ENCODE measurements around the gene DR1. TPM values are rescaled to one million over a fixed set of nuclear protein-coding genes. Genes with fewer than 3 reads are reported as not detected.

The DR1 gene
- total RNA-seq, 1 experiment from 2014 or later: 48.6 TPM

DNA sequence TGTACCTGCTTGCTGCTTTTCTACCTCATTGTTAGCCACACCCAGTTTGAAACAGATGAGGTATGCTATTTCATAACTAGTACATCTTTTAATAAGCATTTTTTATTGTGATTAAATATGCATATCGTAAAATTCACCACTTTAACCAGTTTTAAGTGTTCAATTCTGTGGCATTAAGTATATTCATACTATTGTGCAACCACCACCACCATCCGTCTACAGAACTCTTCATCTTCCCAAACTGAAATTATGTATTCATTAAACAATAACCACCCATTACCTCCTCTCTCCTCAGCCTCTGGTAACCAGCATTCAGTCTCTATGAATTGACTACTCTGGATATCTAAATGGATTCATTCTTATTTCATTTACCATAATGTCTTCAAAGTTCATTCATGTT lies 20.1 kb downstream of the DR1 start:
- ATAC-seq: no peak
- H3K36me3 ChIP-seq (ENCODE audit: low read depth, low read length): peaks cover 27% of the 10 kb centered on the region
- no peaks in the 10 kb centered on the region for H4K20me1 ChIP-seq (ENCODE audit: low read length)

DNA sequence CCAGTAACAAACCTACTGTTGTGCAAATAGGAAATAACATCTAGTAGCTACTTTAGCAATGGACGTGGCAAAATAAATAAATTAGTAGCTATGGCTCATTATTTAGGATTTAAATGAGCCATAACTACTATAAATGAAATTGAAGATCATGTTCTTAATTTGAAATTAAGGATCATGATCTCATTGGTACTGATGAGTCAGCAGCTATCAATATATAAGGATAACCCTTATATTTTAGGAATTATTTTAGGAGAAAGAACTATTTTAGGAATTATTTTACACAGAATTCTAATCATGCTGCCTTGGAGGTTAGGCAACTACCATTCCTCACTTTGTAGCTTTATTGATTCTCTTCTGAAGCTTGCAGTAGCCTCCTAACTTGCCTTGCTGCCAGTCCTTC lies 24.0 kb downstream of the DR1 start:
- BruUV-seq (replicated peaks): no TSS peak

More for the DNA sequence above, 20.1 kb downstream of the DR1 start:
- Histone ChIP-seq H3K27me3 (ENCODE audit: low read length) (no peaks in the 10 kb centered on the region), H3K9ac (ENCODE audit: low read length) (no peak overlapping the region), H3K4me3 (ENCODE audit: low read length) (no peak overlapping the region), H3K79me2 (ENCODE audit: low read length) (peaks cover 22% of the 10 kb centered on the region), H3K4me1 (ENCODE audit: insufficient read depth, low read length) (no peaks in the 10 kb centered on the region), H3K9me3 (ENCODE audit: low read length) (no peaks in the 10 kb centered on the region), H3K27ac (ENCODE audit: low read length) (no peak overlapping the region), H2AFZ (ENCODE audit: low read length) (no peak overlapping the region), H3K4me2 (ENCODE audit: low read length) (no peak overlapping the region), H3F3A (ENCODE audit: low read length, unreplicated experiment) (no peaks in the 10 kb centered on the region), H3K9me2 (replicated peaks; ENCODE audit: low read length) (no peaks in the 10 kb centered on the region)
- intact Hi-C loops (cut with micrococcal nuclease): no loop called here
- no peak for TF ChIP-seq EZH2phosphoT487 (IDR thresholded peaks at IDR 0.05; ENCODE audit: borderline replicate concordance, low read length)
- no peak for TF ChIP-seq EZH2 (IDR thresholded peaks at IDR 0.05; ENCODE audit: low read length, unreplicated experiment)
- TF ChIP-seq CTCF (conservative IDR thresholded peaks at IDR 0.05; ENCODE audit: low read depth, low read length): no peak
- no peak for DNase-seq
- ChIA-PET POLR2A (ENCODE audit: unreplicated experiment) (no interaction called here), CTCF (no interaction called here)
- BruUV-seq (replicated peaks): no TSS peak

GRCh38 chr1:93374334-93375106 lies 28.8 kb downstream of the DR1 start:
- TF ChIP-seq EZH2 (IDR thresholded peaks at IDR 0.05; ENCODE audit: low read length, unreplicated experiment) (no peak), CTCF (conservative IDR thresholded peaks at IDR 0.05; ENCODE audit: low read depth, low read length) (no peak), EZH2phosphoT487 (IDR thresholded peaks at IDR 0.05; ENCODE audit: borderline replicate concordance, low read length) (no peak)
- no peak overlapping the region for H2AFZ ChIP-seq (ENCODE audit: low read length)
- no peak overlapping the region for H3K4me3 ChIP-seq (ENCODE audit: low read length)
- H3K36me3 ChIP-seq (ENCODE audit: low read depth, low read length): no peaks in the 10 kb centered on the region
- ATAC-seq (no peak), DNase-seq (no peak)
- no TSS peak for BruUV-seq (replicated peaks)
- H3K9ac ChIP-seq (ENCODE audit: low read length): no peak overlapping the region
- no peaks in the 10 kb centered on the region for H3K9me3 ChIP-seq (ENCODE audit: low read length)
- CTCF ChIA-PET: no interaction called here
- no peaks in the 10 kb centered on the region for H3K4me1 ChIP-seq (ENCODE audit: insufficient read depth, low read length)
- no peak overlapping the region for H3K4me2 ChIP-seq (ENCODE audit: low read length)
- H3K79me2 ChIP-seq (ENCODE audit: low read length): no peaks in the 10 kb centered on the region
- H3K27ac ChIP-seq (ENCODE audit: low read length): no peak overlapping the region
- no peaks in the 10 kb centered on the region for H3K9me2 ChIP-seq (replicated peaks; ENCODE audit: low read length)
- intact Hi-C loops (cut with micrococcal nuclease): no loop called here
- H3K27me3 ChIP-seq (ENCODE audit: low read length): no peaks in the 10 kb centered on the region
- H4K20me1 ChIP-seq (ENCODE audit: low read length): no peaks in the 10 kb centered on the region
- no peaks in the 10 kb centered on the region for H3F3A ChIP-seq (ENCODE audit: low read length, unreplicated experiment)
- POLR2A ChIA-PET (ENCODE audit: unreplicated experiment): no interaction called here

More for the DNA sequence above, 24.0 kb downstream of the DR1 start:
- intact Hi-C loops (cut with micrococcal nuclease): no loop called here
- H3K27ac ChIP-seq (ENCODE audit: low read length): no peak overlapping the region
- H4K20me1 ChIP-seq (ENCODE audit: low read length): no peaks in the 10 kb centered on the region
- H3F3A ChIP-seq (ENCODE audit: low read length, unreplicated experiment): no peaks in the 10 kb centered on the region
- DNase-seq (no peak), ATAC-seq (no peak)
- no peak overlapping the region for H3K4me2 ChIP-seq (ENCODE audit: low read length)
- H3K9me3 ChIP-seq (ENCODE audit: low read length): no peaks in the 10 kb centered on the region
- POLR2A ChIA-PET (ENCODE audit: unreplicated experiment): interaction anchor here (0.6 kb wide), 1 partner anchor 244 kb away, joined by 4 read pairs; no protein-coding TSS in a partner anchor
- H3K79me2 ChIP-seq (ENCODE audit: low read length): no peaks in the 10 kb centered on the region
- H3K4me1 ChIP-seq (ENCODE audit: insufficient read depth, low read length): no peaks in the 10 kb centered on the region
- no peaks in the 10 kb centered on the region for H3K27me3 ChIP-seq (ENCODE audit: low read length)
- no peak overlapping the region for H3K4me3 ChIP-seq (ENCODE audit: low read length)
- no peak overlapping the region for H3K9ac ChIP-seq (ENCODE audit: low read length)
- CTCF ChIA-PET: interaction anchor here (0.6 kb wide), 1 partner anchor 45 kb away, joined by 5 read pairs; no protein-coding TSS in a partner anchor
- no peak overlapping the region for H2AFZ ChIP-seq (ENCODE audit: low read length)
- TF ChIP-seq EZH2 (IDR thresholded peaks at IDR 0.05; ENCODE audit: low read length, unreplicated experiment): no peak
- no peaks in the 10 kb centered on the region for H3K9me2 ChIP-seq (replicated peaks; ENCODE audit: low read length)
- 0 out of 2 replicates have a peak, but pooled peaks cover 9% of the 10 kb centered on the region for H3K36me3 ChIP-seq (ENCODE audit: low read depth, low read length)

Measured in PC-3 (cell line).